Parathyroid adenoma (tissue), 2 donors: ENCODE results near the gene MINK1.
"Not testable (repeated sequence)": the region's sequence is repeated elsewhere in the genome, so short reads cannot be mapped to it uniquely, and the experiment has no call there.

Experiments used
- H2AFZ ChIP-seq: fragments of 300-600 bp; sonication (generic); one replicate; pipeline ENCODE4 v1.7.0; 2017; ENCODE audit warnings: antibody characterized with exemption, mild to moderate bottlenecking
- H3K27ac ChIP-seq: fragments of 300-600 bp; sonication (generic); one replicate; pipeline ENCODE4 v1.7.0; 2017
- H3K27me3 ChIP-seq: fragments of 300-600 bp; sonication (generic); one replicate; pipeline ENCODE4 v1.7.0; 2017; ENCODE audit warnings: low read length; ENCODE audit not compliant: control insufficient read depth, insufficient read depth
- H3K36me3 ChIP-seq: fragments of 300-600 bp; sonication (generic); one replicate; pipeline ENCODE4 v1.7.0; 2017; ENCODE audit warnings: low read length; ENCODE audit not compliant: control insufficient read depth, insufficient read depth
- H3K4me1 ChIP-seq: fragments of 300-600 bp; sonication (generic); one replicate; pipeline ENCODE4 v1.7.0; 2017; ENCODE audit warnings: control low read depth
- H3K4me2 ChIP-seq: fragments of 300-600 bp; sonication (generic); one replicate; pipeline ENCODE4 v1.7.0; 2017; ENCODE audit warnings: low read length
- H3K4me3 ChIP-seq: fragments of 300-600 bp; sonication (generic); one replicate; pipeline ENCODE4 v1.7.0; 2017; ENCODE audit warnings: low read depth, low read length
- H3K79me2 ChIP-seq: fragments of 300-600 bp; sonication (generic); one replicate; pipeline ENCODE4 v1.7.0; 2017; ENCODE audit warnings: control low read depth
- H3K9ac ChIP-seq: fragments of 300-600 bp; sonication (generic); one replicate; pipeline ENCODE4 v1.7.0; 2017; ENCODE audit warnings: mild to moderate bottlenecking
- H3K9me3 ChIP-seq: fragments of 300-600 bp; sonication (generic); one replicate; pipeline ENCODE4 v1.7.0; 2017; ENCODE audit warnings: low read length; ENCODE audit not compliant: control insufficient read depth
- TF ChIP-seq, protein P1 (sequence below): fragments of 300-600 bp; sonication (generic); IDR thresholded peaks from one replicate; pipeline ENCODE4 v1.7.0; 2017; ENCODE audit warnings: antibody characterized with exemption, mild to moderate bottlenecking
- donor health status: primary hyperparathyroidism.

Gene MINK1

DNA sequence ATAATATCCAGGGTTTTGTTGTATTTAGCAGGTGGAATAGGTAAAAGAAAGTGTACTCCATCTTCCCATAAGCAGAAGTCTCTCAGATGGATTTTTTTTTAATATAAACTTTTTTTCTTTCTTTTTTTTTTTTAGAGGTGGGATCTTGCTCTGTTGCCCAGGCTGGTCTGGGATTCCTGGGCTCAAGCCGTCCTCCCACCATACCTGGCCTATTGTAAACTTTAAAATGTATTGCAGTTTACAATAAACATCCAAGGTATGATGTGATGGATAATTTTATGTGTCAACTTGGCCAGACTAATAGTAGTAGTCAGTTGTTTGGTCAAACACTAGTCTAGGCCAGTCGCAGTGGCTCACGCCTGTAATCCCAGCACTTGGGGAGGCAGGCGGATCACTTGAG is 88.2 kb downstream of the MINK1 start:
- Histone ChIP-seq H3K27ac (no peak overlapping the region), H3K36me3 (no peaks in the 10 kb centered on the region), H2AFZ (no peak overlapping the region), H3K9ac (no peak overlapping the region), H3K4me3 (no peak overlapping the region), H3K79me2 (no peaks in the 10 kb centered on the region), H3K4me2 (no peak overlapping the region), H3K27me3 (no peaks in the 10 kb centered on the region), H3K4me1 (no peaks in the 10 kb centered on the region), H3K9me3 (no peaks in the 10 kb centered on the region)
- TF ChIP-seq, protein P1, sequence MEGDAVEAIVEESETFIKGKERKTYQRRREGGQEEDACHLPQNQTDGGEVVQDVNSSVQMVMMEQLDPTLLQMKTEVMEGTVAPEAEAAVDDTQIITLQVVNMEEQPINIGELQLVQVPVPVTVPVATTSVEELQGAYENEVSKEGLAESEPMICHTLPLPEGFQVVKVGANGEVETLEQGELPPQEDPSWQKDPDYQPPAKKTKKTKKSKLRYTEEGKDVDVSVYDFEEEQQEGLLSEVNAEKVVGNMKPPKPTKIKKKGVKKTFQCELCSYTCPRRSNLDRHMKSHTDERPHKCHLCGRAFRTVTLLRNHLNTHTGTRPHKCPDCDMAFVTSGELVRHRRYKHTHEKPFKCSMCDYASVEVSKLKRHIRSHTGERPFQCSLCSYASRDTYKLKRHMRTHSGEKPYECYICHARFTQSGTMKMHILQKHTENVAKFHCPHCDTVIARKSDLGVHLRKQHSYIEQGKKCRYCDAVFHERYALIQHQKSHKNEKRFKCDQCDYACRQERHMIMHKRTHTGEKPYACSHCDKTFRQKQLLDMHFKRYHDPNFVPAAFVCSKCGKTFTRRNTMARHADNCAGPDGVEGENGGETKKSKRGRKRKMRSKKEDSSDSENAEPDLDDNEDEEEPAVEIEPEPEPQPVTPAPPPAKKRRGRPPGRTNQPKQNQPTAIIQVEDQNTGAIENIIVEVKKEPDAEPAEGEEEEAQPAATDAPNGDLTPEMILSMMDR: no peak

DNA sequence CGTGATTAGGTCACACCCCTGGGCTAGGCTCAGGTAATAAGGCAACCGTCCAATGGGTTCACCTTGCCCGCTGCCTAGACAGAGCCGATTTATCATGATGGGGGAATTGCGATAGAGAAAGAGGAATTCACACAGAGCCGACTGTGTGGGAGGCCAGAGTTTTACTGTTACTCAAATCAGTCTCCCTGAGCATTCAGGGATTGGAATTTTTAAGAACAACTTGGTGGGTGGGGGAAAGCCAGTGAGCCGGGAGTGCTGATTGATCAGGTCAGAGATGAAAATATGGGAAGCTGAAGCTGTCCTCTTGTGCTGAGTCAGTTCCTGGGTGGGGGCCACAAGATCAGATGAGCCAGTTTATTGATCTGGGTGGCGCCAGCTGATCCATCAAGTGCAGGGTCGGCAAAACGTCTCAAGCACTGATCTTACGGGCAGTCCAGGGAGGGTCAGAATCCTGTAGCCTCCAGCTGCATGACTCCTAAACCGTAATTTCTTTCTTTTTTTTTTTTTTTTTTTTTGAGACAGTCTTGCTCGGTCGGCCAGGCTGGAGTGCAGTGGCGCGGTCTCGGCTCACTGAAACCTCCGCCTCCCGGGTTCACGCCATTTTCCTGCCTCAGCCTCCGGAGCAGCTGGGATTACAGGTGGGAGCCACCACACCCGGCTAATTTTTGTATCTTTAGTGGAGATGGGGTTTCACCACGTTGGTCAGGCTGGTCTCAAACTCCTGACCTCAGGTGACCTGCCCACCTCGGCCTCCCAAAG is 93.6 kb downstream of the MINK1 start:
- H2AFZ ChIP-seq, H3K27ac ChIP-seq, H3K79me2 ChIP-seq, H3K9ac ChIP-seq, H3K36me3 ChIP-seq, H3K4me3 ChIP-seq, H3K9me3 ChIP-seq, H3K27me3 ChIP-seq, H3K4me2 ChIP-seq, H3K4me1 ChIP-seq: not testable (repeated sequence)

DNA sequence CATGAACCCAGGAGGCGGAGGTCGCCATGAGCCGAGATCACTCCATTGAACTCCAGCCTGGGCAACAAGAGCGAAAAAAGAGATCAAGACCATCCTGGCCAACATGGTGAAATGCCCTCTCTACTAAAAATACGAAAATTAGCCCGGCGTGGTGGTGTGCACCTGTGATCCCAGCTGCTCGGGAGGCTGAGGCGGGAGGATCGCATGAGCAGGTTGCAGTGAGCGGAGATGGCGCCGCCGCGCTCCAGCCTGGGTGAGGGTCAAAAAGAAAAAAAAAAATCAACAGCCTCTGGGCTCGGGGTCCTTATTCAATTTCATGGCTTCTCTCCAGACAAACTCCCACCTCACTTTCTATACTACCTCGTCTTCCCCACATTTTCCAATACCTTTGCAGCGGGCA is 95.7 kb downstream of the MINK1 start:
- no peak overlapping the region for H3K9ac ChIP-seq
- H3K36me3 ChIP-seq: no peaks in the 10 kb centered on the region
- no peak overlapping the region for H3K4me3 ChIP-seq
- H3K4me1 ChIP-seq: no peaks in the 10 kb centered on the region
- H3K9me3 ChIP-seq: no peaks in the 10 kb centered on the region
- H3K79me2 ChIP-seq: no peaks in the 10 kb centered on the region
- TF ChIP-seq, protein P1: no peak
- H3K27ac ChIP-seq: no peak overlapping the region
- no peaks in the 10 kb centered on the region for H3K27me3 ChIP-seq
- no peak overlapping the region for H2AFZ ChIP-seq
- no peak overlapping the region for H3K4me2 ChIP-seq

DNA sequence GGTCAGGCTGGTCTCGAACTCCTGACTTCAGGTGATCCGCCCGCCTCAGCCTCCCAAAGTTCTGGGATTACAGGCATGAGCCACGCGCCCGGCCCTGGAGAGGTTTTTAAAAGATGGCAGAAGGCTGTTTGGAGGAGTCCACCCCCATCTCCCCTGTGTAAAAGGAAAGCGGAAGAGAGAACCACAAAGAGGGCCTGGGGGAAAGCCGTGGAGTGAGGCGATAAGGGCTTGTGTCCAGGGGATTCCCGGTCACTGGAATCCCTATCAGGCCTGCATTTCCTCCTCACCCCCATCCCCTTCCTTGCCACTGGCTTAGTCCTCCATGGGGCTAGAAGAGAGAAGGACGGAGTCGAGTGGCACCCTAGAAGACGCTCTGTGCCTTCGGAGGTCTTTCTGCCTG is 98.8 kb downstream of the MINK1 start, which contains the start of gene GP1BA:
GP1BA (plus strand) TSS at position 315 of the 400 bp plus-strand sequence. CDS start 328 bp downstream, outside the sequence.
- no peaks in the 10 kb centered on the region for H3K36me3 ChIP-seq
- no peaks in the 10 kb centered on the region for H3K79me2 ChIP-seq
- no peak within 1 kb of the TSS for H3K9ac ChIP-seq
- no peak within 1 kb of the TSS for H3K27ac ChIP-seq
- TF ChIP-seq, protein P1: no peak
- no peaks in the 10 kb centered on the region for H3K27me3 ChIP-seq
- H2AFZ ChIP-seq: no peak within 1 kb of the TSS
- no peaks in the 10 kb centered on the region for H3K4me1 ChIP-seq
- no peak within 1 kb of the TSS for H3K4me2 ChIP-seq
- H3K4me3 ChIP-seq: no peak within 1 kb of the TSS
- H3K9me3 ChIP-seq: no peaks in the 10 kb centered on the region

DNA sequence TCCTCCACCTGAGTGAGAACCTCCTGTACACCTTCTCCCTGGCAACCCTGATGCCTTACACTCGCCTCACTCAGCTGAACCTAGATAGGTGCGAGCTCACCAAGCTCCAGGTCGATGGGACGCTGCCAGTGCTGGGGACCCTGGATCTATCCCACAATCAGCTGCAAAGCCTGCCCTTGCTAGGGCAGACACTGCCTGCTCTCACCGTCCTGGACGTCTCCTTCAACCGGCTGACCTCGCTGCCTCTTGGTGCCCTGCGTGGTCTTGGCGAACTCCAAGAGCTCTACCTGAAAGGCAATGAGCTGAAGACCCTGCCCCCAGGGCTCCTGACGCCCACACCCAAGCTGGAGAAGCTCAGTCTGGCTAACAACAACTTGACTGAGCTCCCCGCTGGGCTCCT is 99.6 kb downstream of the MINK1 start:
- Histone ChIP-seq H3K9me3 (no peaks in the 10 kb centered on the region), H3K4me1 (no peaks in the 10 kb centered on the region), H3K36me3 (no peaks in the 10 kb centered on the region), H3K4me2 (no peak overlapping the region), H3K79me2 (no peaks in the 10 kb centered on the region), H3K27ac (no peak overlapping the region), H2AFZ (no peak overlapping the region), H3K27me3 (no peaks in the 10 kb centered on the region), H3K9ac (no peak overlapping the region), H3K4me3 (no peak overlapping the region)
- TF ChIP-seq, protein P1: no peak
